HepG2 (cell line): Measurements from ENCODE around the gene CASP5. TPM values are rescaled to one million over a fixed set of nuclear protein-coding genes. Genes with fewer than 3 reads are reported as not detected.

ENCODE experiments used
- CCAR2 ChIP-seq: fragments of 200-400 bp; formaldehyde crosslinking; optimal IDR thresholded peaks from 2 replicates; pipeline ENCODE3; 2018; ENCODE audit warnings: low read depth, mild to moderate bottlenecking, low read length, moderate library complexity
- ELF4 ChIP-seq: sonication (generic); formaldehyde crosslinking; IDR thresholded peaks from 2 replicates; pipeline ENCODE4 v1.5.0; 2020; ENCODE audit warnings: missing genetic modification reagents, mild to moderate bottlenecking, moderate library complexity, borderline replicate concordance
- ESRRA ChIP-seq: sonication (generic); formaldehyde crosslinking; IDR thresholded peaks from 2 replicates; pipeline ENCODE4 v1.5.1; 2020; ENCODE audit warnings: mild to moderate bottlenecking, low read depth, missing genetic modification reagents
- EZH2 ChIP-seq: conservative IDR thresholded peaks from 2 replicates; pipeline ENCODE4 v1.6.1; 2012; ENCODE audit warnings: mild to moderate bottlenecking, low read depth, low read length, moderate library complexity
- FOXJ3 ChIP-seq: sonication (generic); formaldehyde crosslinking; IDR thresholded peaks from 2 replicates; pipeline ENCODE4 v1.4.0; 2020; ENCODE audit warnings: missing genetic modification reagents, mild to moderate bottlenecking, borderline replicate concordance
- KAT2B ChIP-seq: fragments of 150-350 bp; IDR thresholded peaks from 2 replicates; pipeline ENCODE4 v1.6.1; 2014; ENCODE audit warnings: low read depth, low read length, borderline replicate concordance
- KDM5A ChIP-seq: fragments of 200-600 bp; sonication (generic); IDR thresholded peaks from 2 replicates; pipeline ENCODE4 v1.7.0; 2018; ENCODE audit warnings: antibody characterized with exemption, mild to moderate bottlenecking, low read length, borderline replicate concordance
- ONECUT2 ChIP-seq: sonication (generic); formaldehyde crosslinking; IDR thresholded peaks from 2 replicates; pipeline ENCODE4 v1.4.0; 2020; ENCODE audit warnings: missing genetic modification reagents
- POGZ ChIP-seq: sonication (generic); formaldehyde crosslinking; IDR thresholded peaks from 2 replicates; pipeline ENCODE4 v1.4.0; 2020; ENCODE audit warnings: mild to moderate bottlenecking, missing genetic modification reagents
- RAD51 ChIP-seq: fragments of 450-650 bp; IDR thresholded peaks from 2 replicates; pipeline ENCODE4 v1.6.1; 2016; ENCODE audit warnings: borderline replicate concordance
- SALL1 ChIP-seq: sonication (generic); formaldehyde crosslinking; IDR thresholded peaks from 2 replicates; pipeline ENCODE4 v1.8.0; 2022; ENCODE audit warnings: mild to moderate bottlenecking, missing genetic modification reagents
- SOX6 ChIP-seq, 2 experiments: fragments of 450-650 bp in 1 of 2; sonication (generic) in 1 of 2; formaldehyde crosslinking in 1 of 2; IDR thresholded peaks; 2 replicates each; pipeline versions ENCODE4 v1.4.0 to v1.6.1; 2017 to 2020; ENCODE audit warnings: antibody characterized with exemption in 1 of 2, mild to moderate bottlenecking in 1 of 2, missing genetic modification reagents in 1 of 2
- TP53 ChIP-seq: sonication (generic); formaldehyde crosslinking; conservative IDR thresholded peaks from 2 replicates; pipeline ENCODE4 v1.4.0; 2020; ENCODE audit warnings: missing genetic modification reagents
- ZFY ChIP-seq: sonication (generic); formaldehyde crosslinking; IDR thresholded peaks from 2 replicates; pipeline ENCODE4 v1.4.0; 2020; ENCODE audit warnings: missing genetic modification reagents
- ZNF121 ChIP-seq: sonication (generic); formaldehyde crosslinking; IDR thresholded peaks from 2 replicates; pipeline ENCODE4 v1.5.0; 2020; ENCODE audit warnings: mild to moderate bottlenecking, missing genetic modification reagents
- ZNF225 ChIP-seq: sonication (generic); formaldehyde crosslinking; IDR thresholded peaks from 2 replicates; pipeline ENCODE4 v1.4.0; 2020; ENCODE audit warnings: mild to moderate bottlenecking, missing genetic modification reagents
- ZNF33B ChIP-seq: sonication (generic); formaldehyde crosslinking; IDR thresholded peaks from 2 replicates; pipeline ENCODE4 v1.5.1; 2020; ENCODE audit warnings: mild to moderate bottlenecking, missing genetic modification reagents
- ZNF644 ChIP-seq: IDR thresholded peaks from 2 replicates; pipeline ENCODE4 v1.6.1; 2016; ENCODE audit warnings: low read depth
- ZNF703 ChIP-seq: sonication (generic); formaldehyde crosslinking; IDR thresholded peaks from 2 replicates; pipeline ENCODE4 v1.5.1; 2020; ENCODE audit warnings: missing genetic modification reagents, mild to moderate bottlenecking, moderate library complexity, borderline replicate concordance
- polyA plus RNA-seq, 8 experiments: library from polyadenylated mRNA; depleted of rRNA in 3 of 8; stranded (reverse) in 7 of 8; unstranded in 1 of 8; fragments of >200 nt; fragmentation: Illumina TruSeq in 4 of 8; extraction: Trizol in 4 of 8; gene quantifications; 2 replicates each; pipeline versions ENCODE4 v1.2.1 to v1.2.3, GENCODE V29; 2011 to 2016; ENCODE audit warnings: low read depth in 4 of 8, missing spikeins in 1 of 8, mixed read lengths in 1 of 8; ENCODE audit not compliant: insufficient read depth in 1 of 8
- total RNA-seq, 5 experiments: library from RNA; depleted of rRNA; stranded (reverse); fragments of >200 nt; fragmentation: Illumina TruSeq; extraction: Trizol; gene quantifications; 2 replicates each; pipeline ENCODE4 v1.2.3, GENCODE V29; 2016; ENCODE audit warnings: low read depth in 1 of 5
- TF ChIP-seq, protein P1 (sequence below): sonication (generic); formaldehyde crosslinking; IDR thresholded peaks from 2 replicates; pipeline ENCODE4 v1.4.0; 2020; ENCODE audit warnings: missing genetic modification reagents, borderline replicate concordance
- TF ChIP-seq, protein P2 (sequence below): sonication (generic); formaldehyde crosslinking; IDR thresholded peaks from 2 replicates; pipeline ENCODE4 v1.5.0; 2020; ENCODE audit warnings: missing genetic modification reagents, mild to moderate bottlenecking, borderline replicate concordance
- TF ChIP-seq, protein P3 (sequence below): sonication (generic); formaldehyde crosslinking; IDR thresholded peaks from 2 replicates; pipeline ENCODE4 v1.5.1; 2020; ENCODE audit warnings: missing genetic modification reagents, mild to moderate bottlenecking, borderline replicate concordance

CASP5 gene
- total and polyA plus RNA-seq, 2 of the 13 experiments (the other 11 are each of a cell fraction or from before 2014, with no cell fraction given), result not detected

DNA sequence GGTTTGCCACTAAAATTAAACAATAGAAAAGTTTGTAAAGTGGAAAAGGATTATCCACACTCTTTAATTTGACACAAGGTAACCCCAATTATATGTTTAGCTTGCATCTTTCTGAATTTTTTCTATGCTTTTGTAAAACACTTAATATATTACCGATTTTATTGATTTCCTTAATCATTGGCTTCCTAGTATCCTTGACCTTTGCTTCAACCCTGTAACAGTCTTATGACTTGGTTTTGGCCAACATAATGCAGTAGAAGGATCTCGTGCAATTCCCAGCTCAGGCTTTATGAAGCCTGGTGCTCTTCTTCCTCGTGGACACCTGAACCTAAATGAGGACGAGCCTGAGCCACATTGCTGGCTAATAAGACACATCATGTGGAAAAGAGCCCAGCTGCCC is 31.0 kb downstream of the CASP5 start (continued):
- TF ChIP-seq ZNF225 (CRISPR knock-in tag) (no peak), RAD51 (no peak), ZNF33B (CRISPR knock-in tag) (no peak), ELF4 (CRISPR knock-in tag) (no peak), ONECUT2 (CRISPR knock-in tag) (peak; percentile 39; the same call in 1 of the 2 replicates), ZNF121 (CRISPR knock-in tag) (no peak), KDM5A (no peak), TP53 (no peak), KAT2B (peak; percentile 61), FOXJ3 (CRISPR knock-in tag) (no peak), EZH2 (no peak), CCAR2 (no peak), SALL1 (CRISPR knock-in tag) (peak; percentile 39; the same call in 1 of the 2 replicates), ESRRA (CRISPR knock-in tag) (no peak), ZNF644 (CRISPR knock-in tag) (peak; percentile 34; the same call in 1 of the 2 replicates), POGZ (CRISPR knock-in tag) (peak; percentile 60), SOX6 (IDR thresholded peaks at IDR 0.05) (no peak), SOX6 (CRISPR knock-in tag; IDR thresholded peaks at IDR 0.05) (0 out of 2 replicates have a peak, but pooled peaks have one; percentile 24), ZFY (no peak), ZNF703 (CRISPR knock-in tag) (no peak)
- TF ChIP-seq, protein P1, sequence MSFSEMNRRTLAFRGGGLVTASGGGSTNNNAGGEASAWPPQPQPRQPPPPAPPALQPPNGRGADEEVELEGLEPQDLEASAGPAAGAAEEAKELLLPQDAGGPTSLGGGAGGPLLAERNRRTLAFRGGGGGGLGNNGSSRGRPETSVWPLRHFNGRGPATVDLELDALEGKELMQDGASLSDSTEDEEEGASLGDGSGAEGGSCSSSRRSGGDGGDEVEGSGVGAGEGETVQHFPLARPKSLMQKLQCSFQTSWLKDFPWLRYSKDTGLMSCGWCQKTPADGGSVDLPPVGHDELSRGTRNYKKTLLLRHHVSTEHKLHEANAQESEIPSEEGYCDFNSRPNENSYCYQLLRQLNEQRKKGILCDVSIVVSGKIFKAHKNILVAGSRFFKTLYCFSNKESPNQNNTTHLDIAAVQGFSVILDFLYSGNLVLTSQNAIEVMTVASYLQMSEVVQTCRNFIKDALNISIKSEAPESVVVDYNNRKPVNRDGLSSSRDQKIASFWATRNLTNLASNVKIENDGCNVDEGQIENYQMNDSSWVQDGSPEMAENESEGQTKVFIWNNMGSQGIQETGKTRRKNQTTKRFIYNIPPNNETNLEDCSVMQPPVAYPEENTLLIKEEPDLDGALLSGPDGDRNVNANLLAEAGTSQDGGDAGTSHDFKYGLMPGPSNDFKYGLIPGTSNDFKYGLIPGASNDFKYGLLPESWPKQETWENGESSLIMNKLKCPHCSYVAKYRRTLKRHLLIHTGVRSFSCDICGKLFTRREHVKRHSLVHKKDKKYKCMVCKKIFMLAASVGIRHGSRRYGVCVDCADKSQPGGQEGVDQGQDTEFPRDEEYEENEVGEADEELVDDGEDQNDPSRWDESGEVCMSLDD (CRISPR knock-in tag), result no peak
- TF ChIP-seq, protein P2, sequence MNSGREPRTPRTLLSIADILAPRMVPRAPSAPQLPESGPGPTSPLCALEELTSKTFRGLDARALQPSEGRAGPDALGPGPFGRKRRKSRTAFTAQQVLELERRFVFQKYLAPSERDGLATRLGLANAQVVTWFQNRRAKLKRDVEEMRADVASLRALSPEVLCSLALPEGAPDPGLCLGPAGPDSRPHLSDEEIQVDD (CRISPR knock-in tag), result no peak
- TF ChIP-seq, protein P3, sequence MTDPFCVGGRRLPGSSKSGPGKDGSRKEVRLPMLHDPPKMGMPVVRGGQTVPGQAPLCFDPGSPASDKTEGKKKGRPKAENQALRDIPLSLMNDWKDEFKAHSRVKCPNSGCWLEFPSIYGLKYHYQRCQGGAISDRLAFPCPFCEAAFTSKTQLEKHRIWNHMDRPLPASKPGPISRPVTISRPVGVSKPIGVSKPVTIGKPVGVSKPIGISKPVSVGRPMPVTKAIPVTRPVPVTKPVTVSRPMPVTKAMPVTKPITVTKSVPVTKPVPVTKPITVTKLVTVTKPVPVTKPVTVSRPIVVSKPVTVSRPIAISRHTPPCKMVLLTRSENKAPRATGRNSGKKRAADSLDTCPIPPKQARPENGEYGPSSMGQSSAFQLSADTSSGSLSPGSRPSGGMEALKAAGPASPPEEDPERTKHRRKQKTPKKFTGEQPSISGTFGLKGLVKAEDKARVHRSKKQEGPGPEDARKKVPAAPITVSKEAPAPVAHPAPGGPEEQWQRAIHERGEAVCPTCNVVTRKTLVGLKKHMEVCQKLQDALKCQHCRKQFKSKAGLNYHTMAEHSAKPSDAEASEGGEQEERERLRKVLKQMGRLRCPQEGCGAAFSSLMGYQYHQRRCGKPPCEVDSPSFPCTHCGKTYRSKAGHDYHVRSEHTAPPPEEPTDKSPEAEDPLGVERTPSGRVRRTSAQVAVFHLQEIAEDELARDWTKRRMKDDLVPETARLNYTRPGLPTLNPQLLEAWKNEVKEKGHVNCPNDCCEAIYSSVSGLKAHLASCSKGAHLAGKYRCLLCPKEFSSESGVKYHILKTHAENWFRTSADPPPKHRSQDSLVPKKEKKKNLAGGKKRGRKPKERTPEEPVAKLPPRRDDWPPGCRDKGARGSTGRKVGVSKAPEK (CRISPR knock-in tag), result no peak
